MM.1S (cell line): ENCODE data around the gene OR2A14.

ENCODE experiments used
- DNase-seq: peaks from one replicate; pipeline ENCODE4 v3.0.0-alpha.2; 2015
- H2AFZ ChIP-seq: fragments of 300-600 bp; sonication (generic); 2 replicates; pipeline ENCODE4 v1.6.0; 2016; ENCODE audit warnings: antibody characterized with exemption, low read length
- H3F3A ChIP-seq: fragments of 300-600 bp; sonication (generic); 2 replicates; pipeline ENCODE4 v1.6.1; 2016; ENCODE audit warnings: mild to moderate bottlenecking, antibody characterized with exemption, low read length, moderate library complexity, mixed read lengths; ENCODE audit not compliant: insufficient read depth
- H3K27ac ChIP-seq: fragments of 300-600 bp; sonication (generic); 2 replicates; pipeline ENCODE4 v1.5.1; 2016; ENCODE audit warnings: mild to moderate bottlenecking, low read length
- H3K27me3 ChIP-seq: fragments of 300-600 bp; sonication (generic); replicated peaks from 2 replicates; pipeline ENCODE4 v1.6.0; 2016; ENCODE audit warnings: low read length; ENCODE audit not compliant: insufficient read depth
- H3K36me3 ChIP-seq: fragments of 300-600 bp; sonication (generic); replicated peaks from 2 replicates; pipeline ENCODE4 v1.6.1; 2016; ENCODE audit warnings: mild to moderate bottlenecking, low read length, mixed read lengths; ENCODE audit not compliant: insufficient read depth
- H3K4me1 ChIP-seq: fragments of 300-600 bp; sonication (generic); 2 replicates; pipeline ENCODE4 v1.6.1; 2016; ENCODE audit warnings: low read length, mixed read lengths
- H3K4me2 ChIP-seq: fragments of 300-600 bp; sonication (generic); 2 replicates; pipeline ENCODE4 v1.6.0; 2016; ENCODE audit warnings: low read depth, low read length
- H3K4me3 ChIP-seq: fragments of 300-600 bp; sonication (generic); 2 replicates; pipeline ENCODE4 v1.5.1; 2016; ENCODE audit warnings: low read length, mixed read lengths
- H3K79me2 ChIP-seq: fragments of 300-600 bp; sonication (generic); 2 replicates; pipeline ENCODE4 v1.6.1; 2016; ENCODE audit warnings: mixed run types, low read length, mixed read lengths
- H3K9ac ChIP-seq: fragments of 300-600 bp; sonication (generic); 2 replicates; pipeline ENCODE4 v1.6.1; 2016; ENCODE audit warnings: low read length, mixed read lengths
- H3K9me2 ChIP-seq: fragments of 300-600 bp; sonication (generic); replicated peaks from 2 replicates; pipeline ENCODE4 v1.6.1; 2016; ENCODE audit warnings: mild to moderate bottlenecking, low read length, mixed read lengths; ENCODE audit not compliant: insufficient read depth
- H3K9me3 ChIP-seq: fragments of 300-600 bp; sonication (generic); replicated peaks from 2 replicates; pipeline ENCODE4 v1.6.1; 2016; ENCODE audit warnings: mild to moderate bottlenecking, low read length, mixed read lengths; ENCODE audit not compliant: insufficient read depth
- H4K20me1 ChIP-seq: fragments of 300-600 bp; sonication (generic); 2 replicates; pipeline ENCODE4 v1.6.1; 2016; ENCODE audit warnings: mild to moderate bottlenecking, low read length, moderate library complexity, mixed read lengths; ENCODE audit not compliant: insufficient read depth
- EZH2 ChIP-seq: fragments of 300-600 bp; sonication (generic); optimal IDR thresholded peaks from 2 replicates; pipeline ENCODE3; 2017; ENCODE audit warnings: low read depth, mild to moderate bottlenecking, antibody characterized with exemption, low read length, mixed read lengths
- EZH2phosphoT487 ChIP-seq: fragments of 300-600 bp; sonication (generic); IDR thresholded peaks from 2 replicates; pipeline ENCODE4 v1.6.1; 2018; ENCODE audit warnings: antibody characterized with exemption, low read length
- TF ChIP-seq, protein P1 (sequence below): fragments of 300-600 bp; sonication (generic); IDR thresholded peaks from 2 replicates; pipeline ENCODE4 v1.5.1; 2016; ENCODE audit warnings: antibody characterized with exemption, low read length, mixed read lengths

OR2A14 gene

DNA sequence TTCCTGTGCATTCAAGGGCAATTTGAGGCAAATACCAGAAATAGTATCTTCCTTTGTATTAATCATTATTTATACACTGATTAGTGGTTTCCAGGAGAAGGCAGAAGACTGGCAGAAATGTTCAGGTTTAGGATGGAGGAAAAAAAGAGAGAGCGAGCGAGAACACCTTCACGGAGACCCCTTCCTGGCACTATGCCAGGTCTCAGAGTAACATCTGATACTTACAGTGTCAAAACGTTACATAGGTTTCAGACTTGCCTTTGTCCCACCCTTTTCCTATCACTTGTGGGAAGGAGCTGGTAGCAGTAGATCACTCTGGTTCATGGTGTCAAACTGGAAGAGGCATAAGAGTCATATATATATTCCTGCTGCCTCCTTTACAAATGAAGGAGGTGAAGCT is 36.2 kb upstream of the OR2A14 start:
- Histone ChIP-seq H3K36me3 (no peaks in the 10 kb centered on the region), H3K27me3 (no peaks in the 10 kb centered on the region), H3F3A (no peaks in the 10 kb centered on the region), H3K9ac (no peak overlapping the region), H3K79me2 (no peaks in the 10 kb centered on the region), H3K9me3 (no peaks in the 10 kb centered on the region), H3K4me1 (no peaks in the 10 kb centered on the region), H3K4me3 (no peak overlapping the region), H4K20me1 (no peaks in the 10 kb centered on the region), H3K9me2 (no peaks in the 10 kb centered on the region), H3K27ac (no peak overlapping the region), H3K4me2 (no peak overlapping the region), H2AFZ (no peak overlapping the region)
- DNase-seq, result no peak
- TF ChIP-seq EZH2phosphoT487 (no peak), EZH2 (no peak)

DNA sequence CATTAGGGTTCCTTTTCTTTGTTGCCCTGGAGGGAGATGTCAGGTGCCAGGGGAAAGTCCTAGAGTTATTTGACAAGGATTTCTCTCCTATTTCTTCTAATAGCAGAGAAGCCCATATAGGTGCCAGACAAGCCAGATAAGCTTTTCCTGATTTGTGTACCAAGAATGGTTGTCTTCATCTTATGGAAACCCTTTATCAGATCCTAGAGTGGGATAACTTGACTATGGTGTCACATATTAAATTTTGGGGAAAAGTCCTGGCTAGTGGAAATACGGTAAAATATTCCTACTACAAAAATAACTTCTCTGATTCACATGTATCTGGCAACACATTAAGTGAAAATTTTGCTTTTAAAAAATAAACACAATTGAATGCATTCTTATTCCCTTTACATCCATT is 35.7 kb upstream of the OR2A14 start:
- Histone ChIP-seq H3K36me3 (no peaks in the 10 kb centered on the region), H3K9ac (no peak overlapping the region), H3K9me2 (no peaks in the 10 kb centered on the region), H3F3A (no peaks in the 10 kb centered on the region), H3K4me1 (no peaks in the 10 kb centered on the region), H3K27me3 (no peaks in the 10 kb centered on the region), H3K9me3 (no peaks in the 10 kb centered on the region), H3K4me2 (no peak overlapping the region), H3K4me3 (no peak overlapping the region), H3K79me2 (no peaks in the 10 kb centered on the region), H2AFZ (no peak overlapping the region), H3K27ac (no peak overlapping the region), H4K20me1 (no peaks in the 10 kb centered on the region)
- DNase-seq, result no peak
- TF ChIP-seq, protein P1, sequence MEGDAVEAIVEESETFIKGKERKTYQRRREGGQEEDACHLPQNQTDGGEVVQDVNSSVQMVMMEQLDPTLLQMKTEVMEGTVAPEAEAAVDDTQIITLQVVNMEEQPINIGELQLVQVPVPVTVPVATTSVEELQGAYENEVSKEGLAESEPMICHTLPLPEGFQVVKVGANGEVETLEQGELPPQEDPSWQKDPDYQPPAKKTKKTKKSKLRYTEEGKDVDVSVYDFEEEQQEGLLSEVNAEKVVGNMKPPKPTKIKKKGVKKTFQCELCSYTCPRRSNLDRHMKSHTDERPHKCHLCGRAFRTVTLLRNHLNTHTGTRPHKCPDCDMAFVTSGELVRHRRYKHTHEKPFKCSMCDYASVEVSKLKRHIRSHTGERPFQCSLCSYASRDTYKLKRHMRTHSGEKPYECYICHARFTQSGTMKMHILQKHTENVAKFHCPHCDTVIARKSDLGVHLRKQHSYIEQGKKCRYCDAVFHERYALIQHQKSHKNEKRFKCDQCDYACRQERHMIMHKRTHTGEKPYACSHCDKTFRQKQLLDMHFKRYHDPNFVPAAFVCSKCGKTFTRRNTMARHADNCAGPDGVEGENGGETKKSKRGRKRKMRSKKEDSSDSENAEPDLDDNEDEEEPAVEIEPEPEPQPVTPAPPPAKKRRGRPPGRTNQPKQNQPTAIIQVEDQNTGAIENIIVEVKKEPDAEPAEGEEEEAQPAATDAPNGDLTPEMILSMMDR, result no peak
- TF ChIP-seq EZH2phosphoT487, result no peak
- TF ChIP-seq EZH2, result no peak

DNA sequence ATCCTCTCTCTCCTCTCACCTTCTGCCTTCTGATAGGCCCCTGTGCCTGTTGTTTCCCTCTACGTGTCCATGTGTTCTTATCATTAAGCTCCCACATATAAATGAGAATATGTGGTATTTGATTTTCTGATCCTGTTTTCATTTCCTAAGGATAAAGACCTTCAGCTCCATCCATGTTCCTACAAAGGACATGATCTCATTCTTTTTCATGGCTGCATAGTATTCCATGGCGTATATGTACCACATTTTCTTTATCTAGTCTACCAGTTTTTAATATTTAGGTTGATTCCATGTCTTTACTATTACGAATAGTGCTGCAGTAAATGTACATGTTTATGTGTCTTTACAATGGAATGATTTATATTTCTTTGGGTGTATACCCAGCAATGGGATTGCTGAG is 32.3 kb upstream of the OR2A14 start:
- no peak overlapping the region for H3K4me2 ChIP-seq
- no peaks in the 10 kb centered on the region for H3K36me3 ChIP-seq
- H3K27ac ChIP-seq, result no peak overlapping the region
- no peaks in the 10 kb centered on the region for H3K4me1 ChIP-seq
- TF ChIP-seq, protein P1, result no peak
- no peaks in the 10 kb centered on the region for H3F3A ChIP-seq
- no peak overlapping the region for H2AFZ ChIP-seq
- DNase-seq, result no peak
- H3K4me3 ChIP-seq, result no peak overlapping the region
- no peaks in the 10 kb centered on the region for H3K9me3 ChIP-seq
- no peaks in the 10 kb centered on the region for H3K9me2 ChIP-seq
- no peaks in the 10 kb centered on the region for H3K27me3 ChIP-seq
- no peak overlapping the region for H3K9ac ChIP-seq
- H3K79me2 ChIP-seq, result no peaks in the 10 kb centered on the region
- no peaks in the 10 kb centered on the region for H4K20me1 ChIP-seq

DNA sequence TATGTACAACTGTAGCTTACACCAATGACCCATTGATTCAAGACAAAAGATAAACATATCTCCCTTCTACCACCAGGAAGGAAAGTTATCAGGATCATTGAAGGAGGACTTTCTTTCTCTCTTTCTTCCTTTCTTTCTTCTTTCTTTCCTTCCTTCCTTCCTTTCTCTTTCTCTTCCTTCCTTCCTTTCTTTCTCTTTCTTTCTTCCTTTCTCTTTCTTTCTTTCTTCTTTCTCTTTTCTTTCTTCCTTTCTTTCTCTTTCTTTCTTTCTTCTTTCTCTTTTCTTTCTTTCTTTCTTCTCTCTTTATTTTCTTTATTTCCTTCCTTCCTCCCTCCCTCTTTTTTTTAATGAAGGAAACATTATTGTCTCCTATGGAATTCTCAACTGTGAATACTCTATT is 24.2 kb upstream of the OR2A14 start:
- no peaks in the 10 kb centered on the region for H3K79me2 ChIP-seq
- no peak for DNase-seq
- H3K27ac ChIP-seq, result no peak overlapping the region
- H3F3A ChIP-seq, result no peaks in the 10 kb centered on the region
- H3K9me2 ChIP-seq, result no peaks in the 10 kb centered on the region
- no peak overlapping the region for H2AFZ ChIP-seq
- H3K4me3 ChIP-seq, result no peak overlapping the region
- no peaks in the 10 kb centered on the region for H4K20me1 ChIP-seq
- H3K9me3 ChIP-seq, result no peaks in the 10 kb centered on the region
- H3K36me3 ChIP-seq, result no peaks in the 10 kb centered on the region
- no peaks in the 10 kb centered on the region for H3K4me1 ChIP-seq
- H3K4me2 ChIP-seq, result no peak overlapping the region
- no peak overlapping the region for H3K9ac ChIP-seq
- TF ChIP-seq, protein P1, result no peak
- TF ChIP-seq EZH2 (no peak), EZH2phosphoT487 (no peak)
- no peaks in the 10 kb centered on the region for H3K27me3 ChIP-seq
